ENCODE measurements around the gene AK9. TPM values are rescaled to one million over a fixed set of nuclear protein-coding genes. Genes with fewer than 3 reads are reported as not detected.

AK9 gene
- total and polyA plus RNA-seq, 2 of the 4 experiments (the other 2 are of a cell fraction), result 1.7 to 1.8 TPM

DNA sequence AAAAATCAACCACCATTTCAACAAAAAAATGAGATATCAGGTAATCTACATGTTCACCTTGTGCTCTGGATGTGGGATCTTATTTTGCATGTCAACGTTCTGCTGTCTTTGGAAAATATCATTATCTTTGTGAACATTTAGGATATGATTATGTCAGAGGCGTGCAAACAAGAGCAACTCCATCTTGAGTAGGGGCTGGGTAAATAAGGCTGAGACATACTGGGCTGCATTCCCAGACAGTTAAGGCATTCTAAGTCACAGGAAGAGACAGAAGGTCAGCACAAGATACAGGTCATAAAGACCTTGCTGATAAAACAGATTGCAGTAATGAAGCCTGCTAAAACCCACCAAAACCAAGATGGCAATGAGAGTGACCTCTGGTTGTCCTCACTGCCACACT is 179.2 kb downstream of the AK9 start:
- Histone ChIP-seq H3K4me3 (ENCODE audit: insufficient read depth, low read depth, low read length) (no peak overlapping the region), H4K20me1 (ENCODE audit: insufficient read depth, low read length) (no peaks in the 10 kb centered on the region), H2AK9ac (replicated peaks; ENCODE audit: low read depth, low read length, poor library complexity) (no peak overlapping the region), H2BK20ac (ENCODE audit: low read depth, low read length) (no peak overlapping the region), H4K5ac (ENCODE audit: low read depth, low read length) (no peak overlapping the region), H4K91ac (ENCODE audit: insufficient read depth, low read depth, low read length) (no peak overlapping the region), H3K27ac (ENCODE audit: insufficient read depth, low read length) (no peak overlapping the region), H3K4me2 (ENCODE audit: low read depth, low read length) (no peak overlapping the region), H3K56ac (ENCODE audit: extremely low read depth, insufficient read depth, low read length) (no peak overlapping the region), H2BK5ac (ENCODE audit: low read depth, low read length, poor library complexity, severe bottlenecking) (no peak overlapping the region), H3K9me3 (ENCODE audit: control insufficient read depth, insufficient read depth, low read length) (no peaks in the 10 kb centered on the region; the same call in 1 of the 2 replicates), H3K23ac (ENCODE audit: low read depth, low read length) (no peak overlapping the region), H3K79me1 (ENCODE audit: low read depth in 1 of 2, low read length in 2 of 2) (no peaks in the 10 kb centered on the region), H2BK15ac (ENCODE audit: low read depth, low read length) (no peak overlapping the region), H3K27me3 (ENCODE audit: control insufficient read depth, insufficient read depth, low read length) (peaks cover under 1% of the 10 kb centered on the region; the same call in 1 of the 2 replicates), H3K18ac (ENCODE audit: low read depth, low read length) (no peak overlapping the region), H4K8ac (ENCODE audit: low read depth in 2 of 2, low read length in 2 of 2) (no peak overlapping the region), H2AK5ac (ENCODE audit: low read depth, low read length) (no peak overlapping the region), H3K4me1 (ENCODE audit: control insufficient read depth, insufficient read depth, low read length) (peaks cover 2% of the 10 kb centered on the region; the same call in 1 of the 2 replicates), H3K4ac (ENCODE audit: low read depth, low read length) (no peak overlapping the region), H2AFZ (replicated peaks; ENCODE audit: low read length, poor library complexity) (no peak overlapping the region), H2BK120ac (ENCODE audit: low read depth, low read length) (no peak overlapping the region), H3K9me1 (ENCODE audit: insufficient read depth, low read length) (peaks cover 3% of the 10 kb centered on the region; the same call in 1 of the 2 replicates), H3K36me3 (ENCODE audit: control insufficient read depth, insufficient read depth, low read length) (no peaks in the 10 kb centered on the region), H3K14ac (replicated peaks; ENCODE audit: low read depth, low read length) (no peak overlapping the region), H3K9ac (ENCODE audit: low read depth, low read length) (no peak overlapping the region)
- in situ Hi-C loops (cut with MboI; ENCODE audit: low sequenced_read_pairs), result no loop called here
- ATAC-seq (ENCODE audit: low read depth) (no peak), DNase-seq (no peak)
- ChIA-PET POLR2A (ENCODE audit: unreplicated experiment) (no interaction called here), CTCF (no interaction called here)
- WGBS, 2 experiments (ENCODE audit: extremely low coverage in 2 of 2, insufficient read length in 1 of 2), result 100% methylated on average over 1 of the region's 2 CpGs; no CpG with 5 or more reads in 1 of the 2 experiments
- no TSS peak for BruUV-seq (replicated peaks)
- intact Hi-C loops (cut with micrococcal nuclease), result no loop called here
- no peak for TF ChIP-seq MXI1 (IDR thresholded peaks at IDR 0.05; ENCODE audit: borderline replicate concordance, low read depth, low read length)
- no peak for TF ChIP-seq SMC3 (IDR thresholded peaks at IDR 0.05; ENCODE audit: low read depth, low read length)
- TF ChIP-seq MAZ (IDR thresholded peaks at IDR 0.05; ENCODE audit: borderline replicate concordance, low read depth, low read length), result no peak
- TF ChIP-seq, protein P1, sequence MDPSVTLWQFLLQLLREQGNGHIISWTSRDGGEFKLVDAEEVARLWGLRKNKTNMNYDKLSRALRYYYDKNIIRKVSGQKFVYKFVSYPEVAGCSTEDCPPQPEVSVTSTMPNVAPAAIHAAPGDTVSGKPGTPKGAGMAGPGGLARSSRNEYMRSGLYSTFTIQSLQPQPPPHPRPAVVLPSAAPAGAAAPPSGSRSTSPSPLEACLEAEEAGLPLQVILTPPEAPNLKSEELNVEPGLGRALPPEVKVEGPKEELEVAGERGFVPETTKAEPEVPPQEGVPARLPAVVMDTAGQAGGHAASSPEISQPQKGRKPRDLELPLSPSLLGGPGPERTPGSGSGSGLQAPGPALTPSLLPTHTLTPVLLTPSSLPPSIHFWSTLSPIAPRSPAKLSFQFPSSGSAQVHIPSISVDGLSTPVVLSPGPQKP (IDR thresholded peaks at IDR 0.05; ENCODE audit: borderline replicate concordance, low read depth, low read length), result no peak
- TF ChIP-seq CEBPB (IDR thresholded peaks at IDR 0.05; ENCODE audit: low read depth, low read length), result no peak
- dilution Hi-C loops (cut with HindIII; ENCODE audit: low sequenced_read_pairs, unreplicated experiment), result no loop called here
